Right lobe of liver (tissue), 6 donors: ENCODE data around the gene FKBP5. TPM values are rescaled to one million over a fixed set of nuclear protein-coding genes. Genes with fewer than 3 reads are reported as not detected.

Experiments
- ATAC-seq, 4 donors: fragments of 200-7000 bp; cut with Tn5 transposase; one replicate each; pipeline ENCODE4 v1.9.1; 2020; ENCODE audit warnings: mild to moderate bottlenecking in 4 of 4, moderate library complexity in 4 of 4
- DNase-seq, 3 donors: peaks; one replicate each; pipeline ENCODE4 v3.0.0-alpha.2; 2020
- H3K27ac ChIP-seq, 3 donors: fragments of 200-600 bp; one replicate each; pipeline ENCODE4 v1.8.0; 2022
- H3K27me3 ChIP-seq, 2 donors: fragments of 200-600 bp; one replicate each; pipeline ENCODE4 v1.8.0; 2022
- H3K36me3 ChIP-seq, 4 donors: fragments of 200-600 bp; sonication (generic) in 1 of 4; one replicate each; pipeline versions ENCODE4 v1.5.1 to v1.8.0; 2017 to 2022; ENCODE audit warnings: control low read depth in 1 of 4
- H3K4me1 ChIP-seq, 4 donors: fragments of 200-600 bp; sonication (generic) in 1 of 4; one replicate each; pipeline versions ENCODE4 v1.5.1 to v1.8.0; 2017 to 2022; ENCODE audit warnings: control low read depth in 1 of 4
- H3K4me3 ChIP-seq, 3 donors: fragments of 200-600 bp; one replicate each; pipeline ENCODE4 v1.8.0; 2022
- H3K9me3 ChIP-seq, 4 donors: fragments of 200-600 bp; sonication (generic) in 1 of 4; one replicate each; pipeline versions ENCODE4 v1.5.1 to v1.8.0; 2017 to 2022; ENCODE audit warnings: control low read depth in 1 of 4
- CTCF ChIP-seq, 4 donors: fragments of 200-600 bp in 3 of 4; fragments of 450-650 bp in 1 of 4; IDR thresholded peaks; one replicate each; pipeline versions ENCODE4 v1.5.1 to v1.8.0; 2016 to 2022; ENCODE audit warnings: antibody characterized with exemption in 4 of 4, mild to moderate bottlenecking in 2 of 4
- POLR2A ChIP-seq: fragments of 450-650 bp; IDR thresholded peaks from one replicate; pipeline ENCODE4 v1.6.1; 2017; ENCODE audit warnings: antibody characterized with exemption, mild to moderate bottlenecking
- WGBS: methylation state at CpG from one replicate; pipeline ENCODE4 v1.1.6; 2018; ENCODE audit warnings: low coverage, low lambda C conversion rate; ENCODE audit not compliant: insufficient coverage; ENCODE audit errors: missing lambda C conversion rate; 5-methylcytosine and 5-hydroxymethylcytosine counted together
- intact Hi-C, 2 donors: fragments of 100-400 bp; cut with DNase I; formaldehyde crosslinking; loops; one replicate each; pipeline versions ENCODE4 v1.11.2 to v1.14.1; 2022
- total RNA-seq, 6 experiments: library from RNA; depleted of rRNA in 2 of 6; stranded (reverse); fragments of >200 nt in 2 of 6; fragmentation: NEBNext Ultra II Directional in 3 of 6; extraction: Animal tissue kit (Norgen Biotek cat#: 25700) in 3 of 6; gene quantifications; one replicate each; pipeline versions ENCODE4 v1.1.0 to v1.2.4, GENCODE V29; 2016 to 2023
- donor health status: DM: no; HTN: yes; CAD: no.
- donor health status: DM: no; HTN: no; CAD: no.
- donor health status: DM: no; HTN: no; CAD: no.
- donor health status: DM: no; HTN: yes; CAD: no.
- donor health status: DM: no; HTN: yes; CAD: no.

The FKBP5 gene
- total RNA-seq, 6 experiments from 2014 or later = 36.1 to 387 (median 111) TPM

- peak; percentile 61 to 85 (median 74) for DNase-seq
- TF ChIP-seq CTCF (IDR thresholded peaks at IDR 0.05) (no peak), POLR2A (peak; percentile 65)
- intact Hi-C loops = no loop called here
- Histone ChIP-seq H3K27me3 (no peaks in the 10 kb centered on the region), H3K27ac (peak overlapping the region; percentile 44 to 99 (median 98)), H3K36me3 (peaks cover 0 to 4% (median 0%) of the 10 kb centered on the region in 4 donors), H3K4me1 (peaks cover 0 to 78% (median 40%) of the 10 kb centered on the region in 4 donors), H3K9me3 (no peaks in the 10 kb centered on the region), H3K4me3 (no peak overlapping the region)
- 20% methylated on average over 1 of the region's 4 CpGs for WGBS
- ATAC-seq = peak in 3 of 4 donors; percentile 2 to 8 (median 6)
Observed at GRCh38 chr6:35724059-35724458, 35.3 kb upstream of the FKBP5 start.

GRCh38 chr6:35723587-35723986 is 34.9 kb upstream of the FKBP5 start:
- no peaks in the 10 kb centered on the region for H3K9me3 ChIP-seq
- DNase-seq (peak in 1 of 3 donors; percentile 45), ATAC-seq (no peak)
- WGBS = no CpG with 5 or more reads among the region's 2 CpGs
- H3K36me3 ChIP-seq = peaks cover 0 to 4% (median 0%) of the 10 kb centered on the region in 4 donors
- intact Hi-C loops = no loop called here
- no peak overlapping the region for H3K4me3 ChIP-seq
- TF ChIP-seq POLR2A = no peak
- TF ChIP-seq CTCF (IDR thresholded peaks at IDR 0.05) = no peak
- H3K4me1 ChIP-seq = peaks cover 0 to 73% (median 36%) of the 10 kb centered on the region in 4 donors
- H3K27ac ChIP-seq = peak overlapping the region; percentile 44 to 99 (median 98)
- H3K27me3 ChIP-seq = no peaks in the 10 kb centered on the region

GRCh38 chr6:35722121-35722761 is 33.5 kb upstream of the FKBP5 start:
- Histone ChIP-seq H3K4me3 (no peak overlapping the region), H3K9me3 (no peaks in the 10 kb centered on the region), H3K27me3 (no peaks in the 10 kb centered on the region), H3K27ac (peak overlapping the region in 2 of 3 donors; percentile 98 to 99), H3K4me1 (peaks cover 0 to 64% (median 31%) of the 10 kb centered on the region in 4 donors), H3K36me3 (peaks cover 0 to 4% (median 0%) of the 10 kb centered on the region in 4 donors)
- peak; percentile 41 to 74 (median 60) for ATAC-seq
- WGBS = 19% methylated on average over 9 of the region's 10 CpGs
- intact Hi-C loops = no loop called here
- peak; percentile 69 to 93 (median 79) for DNase-seq
- TF ChIP-seq POLR2A = peak; percentile 67
- TF ChIP-seq CTCF (IDR thresholded peaks at IDR 0.05) = no peak

- 48% methylated on average over 9 of the region's 21 CpGs for WGBS
- Histone ChIP-seq H3K36me3 (peaks cover 0 to 4% (median 0%) of the 10 kb centered on the region in 4 donors), H3K27me3 (no peaks in the 10 kb centered on the region), H3K9me3 (no peaks in the 10 kb centered on the region), H3K4me3 (peak overlapping the region in 1 of 3 donors; percentile 19), H3K27ac (peak overlapping the region; percentile 56 to 69 (median 63)), H3K4me1 (peaks cover 0 to 46% (median 20%) of the 10 kb centered on the region in 4 donors)
- intact Hi-C loops = no loop called here
- TF ChIP-seq CTCF (IDR thresholded peaks at IDR 0.05) = no peak
- peak; percentile 35 for TF ChIP-seq POLR2A
- DNase-seq (peak in 2 of 3 donors; percentile 54 to 59), ATAC-seq (peak in 3 of 4 donors; percentile 26 to 51 (median 39))
Observed at GRCh38 chr6:35719830-35720733, 31.4 kb upstream of the FKBP5 start.
